ENCODE data around the gene CACNA1C.

The CACNA1C gene

GRCh38 chr12:2552000-2552756 lies 499.4 kb downstream of the CACNA1C start:
- no peak for DNase-seq (ENCODE audit: low read depth)

- no peak for DNase-seq (ENCODE audit: low read depth)
Observed at GRCh38 chr12:2553388-2554126, 500.8 kb downstream of the CACNA1C start.

- DNase-seq (ENCODE audit: low read depth): no peak
Observed at GRCh38 chr12:2555487-2556082, 502.8 kb downstream of the CACNA1C start.

GRCh38 chr12:2557597-2557996 lies 504.8 kb downstream of the CACNA1C start:
- DNase-seq (ENCODE audit: low read depth): no peak

GRCh38 chr12:2559931-2560330 lies 507.1 kb downstream of the CACNA1C start:
- no peak for DNase-seq (ENCODE audit: low read depth)

- DNase-seq (ENCODE audit: low read depth): no peak
Observed at GRCh38 chr12:2560356-2560755, 507.6 kb downstream of the CACNA1C start.

- DNase-seq (ENCODE audit: low read depth): no peak
Observed at GRCh38 chr12:2561367-2561766, 508.6 kb downstream of the CACNA1C start.

- no peak for DNase-seq (ENCODE audit: low read depth)
Observed at GRCh38 chr12:2562400-2562799, 509.6 kb downstream of the CACNA1C start.

GRCh38 chr12:2563709-2564108 lies 510.9 kb downstream of the CACNA1C start:
- no peak for DNase-seq (ENCODE audit: low read depth)

GRCh38 chr12:2566161-2566560 lies 513.4 kb downstream of the CACNA1C start:
- DNase-seq (ENCODE audit: low read depth): no peak

- no peak for DNase-seq (ENCODE audit: low read depth)
Observed at GRCh38 chr12:2567711-2568110, 514.9 kb downstream of the CACNA1C start.

- no peak for DNase-seq (ENCODE audit: low read depth)
Observed at GRCh38 chr12:2570562-2570961, 517.8 kb downstream of the CACNA1C start.

GRCh38 chr12:2574355-2574935 lies 521.7 kb downstream of the CACNA1C start:
- DNase-seq (ENCODE audit: low read depth): no peak

- no peak for DNase-seq (ENCODE audit: low read depth)
Observed at GRCh38 chr12:2575245-2575644, 522.5 kb downstream of the CACNA1C start.

GRCh38 chr12:2578211-2578610 lies 525.4 kb downstream of the CACNA1C start:
- DNase-seq (ENCODE audit: low read depth): no peak

GRCh38 chr12:2578772-2579171 lies 526.0 kb downstream of the CACNA1C start:
- DNase-seq (ENCODE audit: low read depth): no peak

GRCh38 chr12:2580821-2581220 lies 528.0 kb downstream of the CACNA1C start:
- DNase-seq (ENCODE audit: low read depth): no peak

- DNase-seq (ENCODE audit: low read depth): no peak
Observed at GRCh38 chr12:2581293-2582045, 528.7 kb downstream of the CACNA1C start.

GRCh38 chr12:2582631-2583030 lies 529.8 kb downstream of the CACNA1C start:
- DNase-seq (ENCODE audit: low read depth): no peak

- DNase-seq (ENCODE audit: low read depth): peak; percentile 4
Observed at GRCh38 chr12:2583091-2583497, 530.3 kb downstream of the CACNA1C start.

- DNase-seq (ENCODE audit: low read depth): no peak
Observed at GRCh38 chr12:2583642-2584401, 531.0 kb downstream of the CACNA1C start.

Measured in T follicular helper cell (primary cell).